ENCODE results near the gene AGMO.

The AGMO gene

GRCh38 chr7:15557186-15557585, 4.6 kb downstream of the AGMO start:
- no peak for DNase-seq
- no peak for TF ChIP-seq EZH2phosphoT487 (IDR thresholded peaks at IDR 0.05; ENCODE audit: low read length)
- no peak for TF ChIP-seq EZH2 (optimal IDR thresholded peaks at IDR 0.05; ENCODE audit: low read depth, low read length)
- TF ChIP-seq CTCF (IDR thresholded peaks at IDR 0.05; ENCODE audit: low read length) = no peak
- Histone ChIP-seq H3K27me3 (replicated peaks; ENCODE audit: insufficient read depth, low read length) (no peaks in the 10 kb centered on the region), H3K4me2 (ENCODE audit: low read depth, low read length) (no peak overlapping the region), H3K36me3 (replicated peaks; ENCODE audit: insufficient read depth, low read length) (no peaks in the 10 kb centered on the region), H3K4me3 (ENCODE audit: low read length) (no peak overlapping the region), H2AFZ (ENCODE audit: low read length) (no peak overlapping the region), H3K9me3 (replicated peaks; ENCODE audit: insufficient read depth, low read length) (no peaks in the 10 kb centered on the region), H3K79me2 (ENCODE audit: low read length) (no peaks in the 10 kb centered on the region), H3K4me1 (ENCODE audit: low read length) (no peaks in the 10 kb centered on the region), H4K20me1 (ENCODE audit: insufficient read depth, low read length) (no peaks in the 10 kb centered on the region), H3F3A (ENCODE audit: insufficient read depth, low read length) (no peaks in the 10 kb centered on the region), H3K27ac (ENCODE audit: low read length) (no peak overlapping the region), H3K9ac (ENCODE audit: low read length) (no peak overlapping the region), H3K9me2 (replicated peaks; ENCODE audit: insufficient read depth, low read length) (no peaks in the 10 kb centered on the region)

DNA sequence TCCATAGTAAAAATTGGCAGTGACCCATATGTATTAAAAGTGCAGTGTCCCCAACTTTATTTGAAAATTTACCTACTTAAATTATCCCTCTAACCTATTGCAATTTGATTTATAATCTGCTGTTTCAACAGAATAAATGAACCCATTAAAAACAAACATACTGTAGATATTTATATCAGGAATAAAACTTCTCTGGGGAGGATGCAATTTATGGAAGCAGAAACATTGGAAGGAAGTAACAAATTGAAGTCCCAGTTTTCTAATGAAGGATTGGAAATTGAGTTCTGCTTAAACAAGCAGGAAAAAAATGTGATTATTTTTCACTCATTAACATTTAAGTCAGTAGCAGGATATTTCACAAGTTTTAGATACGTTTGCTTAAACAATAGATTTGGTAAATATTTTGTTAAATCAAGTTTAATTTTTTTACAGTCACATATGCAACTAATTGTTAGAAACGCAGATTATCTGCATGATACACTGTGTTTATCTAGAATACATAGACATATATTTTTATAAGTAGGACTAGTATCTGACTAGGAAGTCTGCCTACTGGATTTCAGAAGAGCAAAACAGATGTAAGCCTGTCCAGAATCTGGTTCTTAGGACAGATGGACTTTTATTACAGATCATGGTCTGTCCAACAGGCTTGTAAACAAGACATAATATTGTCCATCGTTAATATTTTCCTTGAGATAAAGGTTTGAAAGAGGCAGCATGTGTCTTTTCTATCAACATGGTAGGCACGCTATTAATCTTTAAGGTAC, 5.3 kb downstream of the AGMO start:
- H2AFZ ChIP-seq (ENCODE audit: low read length) = no peak overlapping the region
- no peaks in the 10 kb centered on the region for H3K79me2 ChIP-seq (ENCODE audit: low read length)
- H3K36me3 ChIP-seq (replicated peaks; ENCODE audit: insufficient read depth, low read length) = no peaks in the 10 kb centered on the region
- no peak overlapping the region for H3K9ac ChIP-seq (ENCODE audit: low read length)
- no peaks in the 10 kb centered on the region for H3K9me3 ChIP-seq (replicated peaks; ENCODE audit: insufficient read depth, low read length)
- H3K4me3 ChIP-seq (ENCODE audit: low read length) = no peak overlapping the region
- no peaks in the 10 kb centered on the region for H3K4me1 ChIP-seq (ENCODE audit: low read length)
- H4K20me1 ChIP-seq (ENCODE audit: insufficient read depth, low read length) = no peaks in the 10 kb centered on the region
- no peak for DNase-seq
- no peak overlapping the region for H3K4me2 ChIP-seq (ENCODE audit: low read depth, low read length)
- no peaks in the 10 kb centered on the region for H3K27me3 ChIP-seq (replicated peaks; ENCODE audit: insufficient read depth, low read length)
- H3F3A ChIP-seq (ENCODE audit: insufficient read depth, low read length) = no peaks in the 10 kb centered on the region
- H3K27ac ChIP-seq (ENCODE audit: low read length) = no peak overlapping the region
- no peaks in the 10 kb centered on the region for H3K9me2 ChIP-seq (replicated peaks; ENCODE audit: insufficient read depth, low read length)
- TF ChIP-seq CTCF (IDR thresholded peaks at IDR 0.05; ENCODE audit: low read length) (no peak), EZH2phosphoT487 (IDR thresholded peaks at IDR 0.05; ENCODE audit: low read length) (no peak), EZH2 (optimal IDR thresholded peaks at IDR 0.05; ENCODE audit: low read depth, low read length) (no peak)

DNA sequence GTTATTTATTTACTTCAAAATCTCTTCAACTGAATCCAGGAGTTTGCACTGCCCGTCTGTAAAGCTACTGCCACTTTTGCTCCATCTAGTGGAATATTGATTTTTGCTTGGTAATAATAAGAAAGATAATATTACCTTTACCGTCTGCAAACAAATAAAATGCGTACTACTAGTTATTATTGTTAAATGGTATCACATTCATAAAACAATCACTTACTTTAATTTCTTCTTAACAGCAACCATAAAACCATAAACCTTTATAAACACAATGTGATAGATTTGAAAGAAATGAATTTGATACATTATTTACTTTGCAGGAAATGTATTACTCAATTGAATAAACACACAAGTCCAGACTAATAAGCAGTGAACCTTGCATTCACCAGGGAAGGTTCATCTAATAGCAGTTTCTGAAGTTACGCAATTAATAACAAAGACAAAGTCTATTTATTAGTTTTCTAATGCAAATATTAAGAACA, 6.4 kb downstream of the AGMO start:
- Histone ChIP-seq H2AFZ (ENCODE audit: low read length) (no peak overlapping the region), H3K27me3 (replicated peaks; ENCODE audit: insufficient read depth, low read length) (no peaks in the 10 kb centered on the region), H3F3A (ENCODE audit: insufficient read depth, low read length) (no peaks in the 10 kb centered on the region), H3K27ac (ENCODE audit: low read length) (no peak overlapping the region), H3K4me1 (ENCODE audit: low read length) (no peaks in the 10 kb centered on the region), H4K20me1 (ENCODE audit: insufficient read depth, low read length) (no peaks in the 10 kb centered on the region), H3K9me2 (replicated peaks; ENCODE audit: insufficient read depth, low read length) (no peaks in the 10 kb centered on the region), H3K9me3 (replicated peaks; ENCODE audit: insufficient read depth, low read length) (no peaks in the 10 kb centered on the region), H3K79me2 (ENCODE audit: low read length) (no peaks in the 10 kb centered on the region), H3K9ac (ENCODE audit: low read length) (no peak overlapping the region), H3K4me3 (ENCODE audit: low read length) (no peak overlapping the region), H3K4me2 (ENCODE audit: low read depth, low read length) (no peak overlapping the region), H3K36me3 (replicated peaks; ENCODE audit: insufficient read depth, low read length) (no peaks in the 10 kb centered on the region)
- DNase-seq = no peak
- TF ChIP-seq EZH2 (optimal IDR thresholded peaks at IDR 0.05; ENCODE audit: low read depth, low read length) (no peak), EZH2phosphoT487 (IDR thresholded peaks at IDR 0.05; ENCODE audit: low read length) (no peak), CTCF (IDR thresholded peaks at IDR 0.05; ENCODE audit: low read length) (no peak)
